Activated CD8-positive, alpha-beta memory T cell treated with anti-CD3 and anti-CD28 coated beads, Interleukin-2, amount 50 U/mL, for 48 hours (primary cell): ENCODE results near the gene C1orf105.
A peak's percentile ranks its signal among the peaks of the same experiment; 100 is the strongest.
"Not testable (repeated sequence)": the region's sequence is repeated elsewhere in the genome, so short reads cannot be mapped to it uniquely, and the experiment has no call there.

ENCODE experiments used
- DNase-seq: peaks from one replicate; pipeline ENCODE4 v3.0.0-alpha.2; 2020

The C1orf105 gene, protein sequence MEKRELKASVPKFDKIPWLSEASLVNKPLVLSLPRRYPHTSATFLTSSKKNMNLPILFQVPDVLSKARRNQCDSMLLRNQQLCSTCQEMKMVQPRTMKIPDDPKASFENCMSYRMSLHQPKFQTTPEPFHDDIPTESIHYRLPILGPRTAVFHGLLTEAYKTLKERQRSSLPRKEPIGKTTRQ

DNA sequence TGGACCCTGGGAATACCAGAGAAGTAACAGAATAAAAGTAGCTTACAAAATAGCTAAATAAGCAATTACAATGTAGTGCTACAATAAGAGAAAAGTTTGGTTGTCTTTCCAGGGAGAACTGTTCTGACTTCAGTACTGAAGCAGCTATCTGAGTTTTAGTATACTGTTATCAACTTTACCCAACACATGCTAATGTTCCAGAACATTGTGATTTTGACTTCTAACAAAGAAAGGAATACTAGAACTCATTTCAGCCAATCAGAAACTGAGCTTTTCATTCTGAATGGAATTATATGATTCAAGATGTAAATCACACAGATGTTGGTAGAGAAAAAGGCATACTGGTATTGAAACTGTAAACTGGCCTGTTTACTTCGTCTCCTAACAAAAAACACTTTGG, at the start of gene C1orf105:
Gene C1orf105, plus strand, starts transcription at position 301 of the 400 bp plus-strand sequence. CDS start 201 bp downstream, outside the sequence.
- no peak for DNase-seq

GRCh38 chr1:172371646-172372045, 48.8 kb upstream of the C1orf105 start:
- not testable (repeated sequence) for DNase-seq

DNA sequence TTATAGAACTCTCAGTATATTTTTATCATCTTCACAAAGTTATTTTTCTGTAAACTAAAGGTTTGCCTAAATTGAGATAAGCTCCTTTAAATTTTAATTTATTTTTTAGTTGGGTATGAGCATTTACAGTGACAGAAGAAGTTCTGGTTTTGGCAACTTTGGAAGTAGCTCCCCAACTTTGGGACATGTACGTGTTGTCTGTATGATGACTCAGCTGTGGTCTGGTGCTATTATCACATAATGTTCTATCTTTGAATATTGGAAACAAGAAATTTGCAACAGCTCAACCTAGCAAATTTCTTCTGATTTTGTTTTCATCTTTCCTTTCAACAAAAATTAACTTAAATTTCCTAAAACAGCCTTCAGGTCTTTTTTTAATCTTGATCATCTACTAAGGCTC, 46.6 kb upstream of the C1orf105 start:
- DNase-seq, result no peak

DNA sequence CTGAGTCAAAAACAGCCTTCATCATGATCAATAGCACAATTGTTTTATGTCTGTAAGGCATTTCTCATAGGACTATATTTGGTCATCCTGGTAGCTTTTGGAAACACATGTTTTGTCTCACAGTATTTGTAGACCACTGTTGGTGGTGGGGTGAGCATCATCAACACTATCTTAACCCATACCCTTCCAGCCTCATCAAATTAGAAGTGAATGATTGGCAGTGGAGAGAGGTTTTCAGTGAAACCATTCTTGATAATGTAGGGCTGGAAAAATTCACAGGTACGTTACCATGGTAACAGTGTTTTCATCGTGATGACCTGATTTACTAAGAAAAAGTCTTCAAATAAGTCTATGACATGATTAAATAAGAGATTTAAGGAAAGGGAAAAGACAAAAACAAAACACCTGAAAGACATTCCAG, 45.3 kb upstream of the C1orf105 start:
- DNase-seq, result no peak

GRCh38 chr1:172376431-172376830, 44.1 kb upstream of the C1orf105 start:
- no peak for DNase-seq

DNA sequence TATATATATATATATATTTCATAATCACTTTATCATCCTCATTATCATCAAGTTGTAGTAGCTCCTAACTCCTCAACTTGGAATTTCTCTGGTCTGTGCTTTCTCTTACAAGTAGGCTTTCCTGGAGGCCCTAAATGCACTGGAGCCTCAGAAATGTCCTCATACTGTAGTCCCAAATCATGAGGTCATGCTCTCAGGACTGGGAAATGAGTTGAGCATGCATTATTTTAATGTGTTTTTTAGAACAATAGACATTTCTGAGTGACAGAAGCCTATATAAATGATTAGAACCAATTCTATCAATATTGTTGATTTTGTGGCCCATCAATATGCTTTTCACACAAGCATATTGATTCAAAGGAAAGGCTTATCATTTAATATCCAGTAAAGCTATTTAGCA, 42.9 kb upstream of the C1orf105 start:
- DNase-seq, result no peak

GRCh38 chr1:172378109-172378760, 42.2 kb upstream of the C1orf105 start:
- DNase-seq, result no peak

DNA sequence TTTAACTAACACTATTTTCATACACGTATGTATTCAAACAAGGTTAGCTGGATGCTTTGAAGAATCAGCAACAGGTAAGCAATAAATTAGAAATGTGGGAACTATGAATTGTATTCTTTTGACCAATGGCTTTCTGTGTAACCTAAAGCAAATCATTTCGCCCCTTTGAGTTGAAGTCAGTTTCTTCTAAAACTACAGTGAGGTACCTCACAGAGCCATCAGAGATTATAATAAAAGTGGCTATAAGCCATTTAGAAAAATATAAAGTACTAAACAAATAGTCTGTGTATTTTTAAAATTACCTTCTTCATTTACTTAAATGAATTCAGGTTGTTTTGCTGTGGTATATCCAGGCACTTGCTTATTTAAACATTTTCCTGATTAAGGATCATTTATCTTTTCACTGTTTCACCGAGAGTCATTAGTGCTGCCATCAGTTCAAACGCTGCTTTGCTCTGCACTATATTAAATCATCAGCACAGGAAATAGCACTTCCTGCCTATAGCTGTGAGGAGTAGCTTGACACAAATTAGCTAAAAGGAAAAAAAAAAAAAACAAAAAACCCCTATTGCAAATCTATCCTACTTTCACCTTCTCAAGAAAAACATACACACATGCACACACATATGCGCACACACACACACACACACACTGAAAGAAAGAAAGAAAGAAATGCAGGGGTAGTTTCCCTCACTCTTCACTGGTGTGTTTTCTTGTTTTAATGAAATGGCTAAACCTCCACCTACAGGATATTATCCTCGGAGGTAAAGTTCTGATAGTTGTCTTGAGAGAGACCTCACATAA, 39.8 kb upstream of the C1orf105 start:
- no peak for DNase-seq

GRCh38 chr1:172381946-172382345, 38.5 kb upstream of the C1orf105 start:
- DNase-seq, result no peak

DNA sequence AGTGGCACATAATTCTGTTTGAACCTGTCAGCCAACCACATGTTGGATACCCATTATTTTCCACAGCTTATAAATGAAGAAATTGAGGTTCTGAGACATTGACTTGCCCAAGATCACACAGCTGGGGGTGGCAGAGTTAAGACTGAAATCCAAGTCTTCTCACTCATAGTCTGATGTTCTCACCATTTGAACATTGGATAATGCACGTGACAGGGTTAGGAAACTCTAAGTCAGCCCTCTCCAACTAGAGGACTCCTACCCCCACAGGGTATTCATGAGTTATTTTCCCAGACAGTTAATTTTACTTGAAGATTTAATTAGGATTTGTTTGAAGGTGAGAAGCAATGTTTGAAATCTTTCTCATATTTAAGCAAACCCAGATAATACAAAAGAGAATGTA, 38.1 kb upstream of the C1orf105 start:
- DNase-seq, result no peak

DNA sequence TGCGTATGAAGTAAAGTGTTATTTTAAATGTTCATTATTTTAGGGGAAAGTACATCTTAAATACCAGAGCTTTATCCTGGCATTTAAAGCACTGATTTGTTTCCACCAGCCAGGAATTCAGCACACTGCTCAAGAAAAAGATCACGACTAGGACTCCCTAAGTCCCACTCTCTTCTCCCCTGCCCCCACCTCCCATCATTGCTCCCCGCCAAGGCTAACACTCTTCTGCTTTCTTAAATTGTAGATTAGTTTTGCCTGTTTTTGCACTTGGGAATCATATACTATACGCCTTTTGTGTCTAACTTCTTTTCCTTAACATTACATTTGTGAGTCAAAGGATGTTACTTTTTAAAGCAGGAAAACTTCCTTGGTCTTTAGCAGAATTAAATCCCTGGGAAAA, 37.5 kb upstream of the C1orf105 start:
- DNase-seq, result no peak

DNA sequence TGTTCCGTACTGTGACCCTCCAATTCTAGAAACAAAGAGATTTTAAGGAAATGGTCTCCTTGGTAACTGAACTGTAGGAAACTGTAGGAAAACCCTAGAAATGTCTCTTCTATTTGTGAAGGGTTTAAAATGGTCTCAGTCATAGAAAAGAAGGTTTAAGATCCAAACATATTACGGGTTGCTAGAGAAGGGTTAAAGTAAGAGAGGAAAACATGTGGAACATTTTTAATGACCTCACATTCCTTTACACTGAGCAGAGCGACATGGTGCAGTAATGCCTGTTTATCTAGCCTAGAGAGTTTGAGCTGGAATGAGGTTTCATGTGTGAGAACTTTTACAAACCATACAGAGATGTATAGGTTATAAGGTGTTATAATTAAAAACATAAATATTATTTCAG, 36.9 kb upstream of the C1orf105 start:
- DNase-seq, result no peak

DNA sequence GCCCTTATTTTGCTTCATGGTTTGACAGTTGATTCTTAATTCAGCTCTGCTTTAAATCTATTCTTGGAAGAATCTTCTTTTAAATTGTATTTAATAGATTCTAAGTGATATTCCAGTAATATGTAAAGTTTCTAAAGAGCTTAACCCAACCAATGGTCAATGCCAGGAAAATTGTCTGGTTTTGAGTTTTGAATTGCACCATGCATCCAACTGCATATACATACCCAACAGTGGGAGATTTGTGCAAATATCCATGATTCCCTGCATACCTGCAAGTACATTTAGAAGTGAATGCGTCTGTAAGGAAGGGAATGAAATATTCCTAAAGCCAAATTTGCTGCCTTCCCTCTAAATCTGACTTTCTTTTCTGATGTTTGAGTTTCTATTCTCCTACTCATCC, 35.8 kb upstream of the C1orf105 start:
- DNase-seq, result no peak

DNA sequence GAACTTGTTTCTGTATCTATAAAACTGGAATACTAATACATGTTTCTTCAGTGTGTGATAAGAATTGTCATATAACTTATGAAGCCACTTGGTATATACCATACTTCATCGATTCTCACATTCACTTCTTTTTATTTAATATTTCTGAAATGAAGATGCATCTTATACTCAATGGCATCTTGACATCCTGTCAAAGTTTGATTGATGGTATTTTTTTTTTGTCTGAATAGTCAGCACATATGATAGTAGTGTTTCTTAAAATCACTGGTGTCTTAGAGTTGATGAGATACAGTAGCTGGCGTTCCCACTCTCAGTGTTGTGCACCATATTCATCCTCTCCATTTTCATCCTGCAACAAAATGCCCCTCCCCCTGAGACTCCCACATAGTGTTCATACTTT, 34.4 kb upstream of the C1orf105 start:
- no peak for DNase-seq

DNA sequence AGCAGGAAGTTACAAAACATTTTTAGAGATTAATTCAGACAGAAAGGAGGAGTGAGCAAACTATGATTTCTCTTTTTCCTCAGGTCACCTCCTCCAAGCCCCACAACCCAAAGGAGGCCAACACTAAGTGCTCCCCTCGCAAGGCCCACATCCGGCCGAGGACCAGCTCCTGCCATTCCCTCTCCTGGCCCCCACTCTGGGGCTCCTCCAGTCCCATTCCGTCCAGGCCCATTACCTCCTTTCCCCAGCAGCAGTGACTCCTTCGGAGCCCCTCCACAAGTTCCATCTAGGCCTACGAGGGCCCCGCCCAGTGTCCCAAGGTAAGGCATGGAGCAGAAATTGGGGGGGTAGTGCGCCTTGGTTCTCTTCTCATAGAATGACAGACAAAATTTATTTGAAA, 32.0 kb upstream of the C1orf105 start:
- no peak for DNase-seq

GRCh38 chr1:172390301-172390682, 30.2 kb upstream of the C1orf105 start:
- no peak for DNase-seq

DNA sequence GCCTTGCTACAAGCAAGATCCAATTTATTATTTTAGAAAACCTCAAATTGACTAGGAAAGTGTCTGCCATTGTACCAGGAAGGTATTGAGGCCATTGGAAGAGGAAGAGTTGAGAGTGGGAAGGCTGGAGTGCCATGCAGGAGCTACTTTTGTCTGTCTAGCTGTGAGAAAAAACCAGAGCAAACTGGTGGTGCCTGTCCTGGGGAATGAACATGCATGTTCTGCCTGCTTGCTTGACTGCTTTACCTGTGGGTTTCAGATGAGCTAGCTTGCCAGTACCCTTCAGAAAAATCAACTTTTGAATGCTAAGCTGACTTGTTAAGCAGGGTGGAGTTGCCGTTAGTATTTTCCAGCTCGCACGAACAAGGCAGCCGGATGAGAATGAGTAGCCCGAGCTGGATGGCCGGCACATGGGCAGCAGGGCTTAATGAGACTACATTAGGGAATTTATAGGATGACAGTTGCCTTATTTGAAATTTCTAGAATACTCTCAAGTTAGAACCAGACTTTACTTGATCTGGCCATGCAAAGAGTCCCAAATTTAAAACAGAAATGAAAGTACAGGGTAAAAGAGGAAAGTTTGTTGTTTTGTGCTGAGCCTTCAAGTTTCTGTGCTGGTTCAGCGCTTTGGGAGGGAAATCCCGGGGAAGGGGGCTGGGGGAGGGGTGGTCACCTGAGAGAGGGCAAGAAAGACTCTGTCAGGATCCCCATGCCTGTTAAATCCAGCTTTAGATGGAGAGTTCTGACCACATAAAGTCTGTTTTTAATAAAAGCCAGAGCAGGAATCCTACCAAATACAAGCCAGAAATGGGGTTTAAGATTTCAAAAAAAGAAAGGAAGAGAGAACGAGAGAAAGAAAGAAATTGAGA, 29.6 kb upstream of the C1orf105 start:
- no peak for DNase-seq

DNA sequence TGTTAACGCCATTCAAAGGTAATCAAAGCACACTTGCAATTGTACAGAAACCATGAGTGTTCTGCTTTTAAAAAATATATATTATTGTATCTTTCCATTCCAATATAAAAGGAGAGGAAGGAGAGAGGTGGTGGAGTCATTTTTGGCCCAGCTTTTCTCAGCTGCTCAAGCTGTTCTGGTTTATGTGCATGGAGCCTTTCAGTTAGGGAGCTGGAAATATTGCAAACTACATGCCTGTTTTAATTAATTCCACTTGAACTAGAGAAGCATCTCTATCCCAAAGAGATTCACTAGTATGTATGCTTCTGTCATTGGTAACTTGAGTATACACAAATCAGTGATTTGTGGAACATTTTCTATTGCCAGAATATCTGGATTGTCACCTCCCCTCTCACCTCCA, 28.5 kb upstream of the C1orf105 start:
- no peak for DNase-seq

GRCh38 chr1:172393354-172393753, 27.1 kb upstream of the C1orf105 start:
- DNase-seq, result no peak

DNA sequence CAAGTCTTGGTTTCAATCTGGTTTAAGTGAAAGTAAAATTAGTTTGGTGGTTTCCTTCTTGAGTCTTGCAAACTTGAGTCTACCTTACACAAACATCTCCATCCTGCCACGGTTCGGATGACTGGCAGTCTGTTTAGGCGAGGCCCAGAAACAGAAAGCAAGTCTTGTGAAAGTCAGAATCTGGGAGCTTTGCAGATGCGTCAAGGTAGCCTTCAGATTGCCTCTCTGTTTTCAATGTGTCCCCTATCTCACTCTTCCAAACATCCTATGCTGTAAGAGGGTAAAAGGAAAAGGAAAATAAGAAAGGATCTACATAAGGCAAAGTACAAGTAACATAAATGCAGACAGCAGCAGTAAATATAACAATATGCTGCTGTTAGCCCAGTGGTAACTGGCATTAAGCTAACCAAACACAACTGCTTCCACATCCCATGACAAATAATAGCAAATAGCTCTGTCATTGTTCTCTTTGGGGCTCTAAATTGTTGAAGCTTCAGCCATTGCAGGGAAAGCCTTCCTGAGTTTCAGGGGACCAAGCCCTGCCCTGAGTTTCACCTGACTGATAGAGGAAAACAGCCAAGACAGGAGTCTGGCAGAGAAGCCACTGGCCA, 26.2 kb upstream of the C1orf105 start:
- peak; percentile 66 for DNase-seq

GRCh38 chr1:172394811-172395210, 25.7 kb upstream of the C1orf105 start:
- DNase-seq, result no peak

GRCh38 chr1:172395576-172395975, 24.9 kb upstream of the C1orf105 start:
- DNase-seq, result no peak

DNA sequence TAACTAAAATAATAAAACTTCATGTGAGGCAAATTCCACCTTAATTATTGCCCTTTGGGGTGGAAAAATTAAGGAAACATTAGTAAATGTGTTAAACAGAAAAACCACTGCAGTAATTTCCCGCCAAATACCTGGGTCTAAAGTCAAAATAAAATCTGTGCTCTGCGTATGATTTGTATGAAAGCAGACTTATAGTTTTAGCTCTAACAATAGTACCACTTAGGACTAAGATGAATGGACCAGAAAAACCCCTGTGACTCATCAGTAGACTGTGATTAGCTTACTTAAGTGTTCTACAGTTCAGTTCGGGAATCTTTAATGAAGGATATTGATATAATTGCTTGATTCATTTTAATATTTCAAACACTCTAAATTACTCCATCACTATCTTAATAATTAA, 23.3 kb upstream of the C1orf105 start:
- no peak for DNase-seq
